Measurements from ENCODE around the gene GPR142. TPM values are rescaled to one million over a fixed set of nuclear protein-coding genes. Genes with fewer than 3 reads are reported as not detected.
A peak's percentile ranks its signal among the peaks of the same experiment; 100 is the strongest.

The GPR142 gene
- total and polyA plus RNA-seq, 11 donors = not detected

GRCh38 chr17:74354123-74354522 is 13.2 kb upstream of the GPR142 start:
- intact Hi-C loops (cut with DNase I) = loop anchor here in 5 of 10 donors (5.0 kb wide), 3 partner anchors 42 to 52 kb away; no protein-coding TSS in a partner anchor
- H3K4me3 ChIP-seq = no peak overlapping the region
- WGBS, 4 donors = 6 to 18% (median 8%) methylated on average over 10 to 29 of the region's 29 CpGs
- H3K27me3 ChIP-seq = peaks cover 24 to 93% (median 74%) of the 10 kb centered on the region in 9 donors
- H3K36me3 ChIP-seq = no peaks in the 10 kb centered on the region
- no peak for TF ChIP-seq POLR2A (IDR thresholded peaks at IDR 0.05)
- TF ChIP-seq CTCF (IDR thresholded peaks at IDR 0.05) = peak; percentile 30 to 68 (median 45)
- H3K4me1 ChIP-seq = peaks cover 0 to 21% (median 7%) of the 10 kb centered on the region in 12 donors
- H3K27ac ChIP-seq = no peak overlapping the region
- H3K9me3 ChIP-seq = no peaks in the 10 kb centered on the region
- peak in 3 of 4 donors; percentile 42 to 69 (median 64) for ATAC-seq
- DNase-seq = peak in 4 of 5 donors; percentile 46 to 74 (median 53)

- TF ChIP-seq CTCF (IDR thresholded peaks at IDR 0.05) (no peak), POLR2A (IDR thresholded peaks at IDR 0.05) (no peak)
- no peak overlapping the region for H3K4me3 ChIP-seq
- 82 to 94% (median 83%) methylated on average over 9 to 10 of the region's 10 CpGs for WGBS, 4 donors
- no peaks in the 10 kb centered on the region for H3K36me3 ChIP-seq
- DNase-seq (no peak), ATAC-seq (peak in 1 of 4 donors; percentile 5)
- H3K27ac ChIP-seq = no peak overlapping the region
- peaks cover 0 to 21% (median 7%) of the 10 kb centered on the region in 12 donors for H3K4me1 ChIP-seq
- intact Hi-C loops (cut with DNase I) = loop anchor here in 5 of 10 donors (5.0 kb wide), 3 partner anchors 42 to 52 kb away; no protein-coding TSS in a partner anchor
- no peaks in the 10 kb centered on the region for H3K9me3 ChIP-seq
- H3K27me3 ChIP-seq = peaks cover 24 to 97% (median 75%) of the 10 kb centered on the region in 9 donors
Observed at GRCh38 chr17:74354561-74354960, 12.7 kb upstream of the GPR142 start.

- no peak overlapping the region for H3K27ac ChIP-seq
- 79 to 89% (median 84%) methylated on average over 8 of the region's 8 CpGs for WGBS, 4 donors
- no peaks in the 10 kb centered on the region for H3K9me3 ChIP-seq
- ATAC-seq (no peak), DNase-seq (no peak)
- H3K36me3 ChIP-seq = no peaks in the 10 kb centered on the region
- peaks cover 0 to 21% (median 7%) of the 10 kb centered on the region in 12 donors for H3K4me1 ChIP-seq
- TF ChIP-seq CTCF (IDR thresholded peaks at IDR 0.05) (no peak), POLR2A (IDR thresholded peaks at IDR 0.05) (no peak)
- peaks cover 24 to 98% (median 77%) of the 10 kb centered on the region in 9 donors for H3K27me3 ChIP-seq
- intact Hi-C loops (cut with DNase I) = loop anchor here in 2 of 10 donors (5.0 kb wide), 2 partner anchors 53 to 143 kb away; partner anchors contain the start of gene TTYH2 (in 1 of the 2)
- no peak overlapping the region for H3K4me3 ChIP-seq
Observed at GRCh38 chr17:74355065-74355464, 12.2 kb upstream of the GPR142 start.

- Histone ChIP-seq H3K4me3 (peak overlapping the region in 11 of 12 donors; percentile 8 to 44 (median 29)), H3K4me1 (peaks cover 0 to 27% (median 7%) of the 10 kb centered on the region in 12 donors), H3K27me3 (peaks cover 24 to 99% (median 82%) of the 10 kb centered on the region in 9 donors), H3K27ac (no peak overlapping the region), H3K9me3 (no peaks in the 10 kb centered on the region), H3K36me3 (no peaks in the 10 kb centered on the region)
- ATAC-seq = peak in 2 of 4 donors; percentile 12 to 30
- DNase-seq = no peak
- TF ChIP-seq POLR2A (IDR thresholded peaks at IDR 0.05) (no peak), CTCF (IDR thresholded peaks at IDR 0.05) (peak in 2 of 12 donors; percentile 3 to 23)
- 2 to 7% (median 2%) methylated on average over 22 to 105 of the region's 105 CpGs for WGBS, 4 donors
- intact Hi-C loops (cut with DNase I) = loop anchor here in 2 of 10 donors (5.0 kb wide), 2 partner anchors 55 to 145 kb away; partner anchors contain the start of gene TTYH2 (in 1 of the 2)
Observed at GRCh38 chr17:74356646-74357465, 10.4 kb upstream of the GPR142 start.

All from heart left ventricle (tissue), 16 donors.